ENCODE results near the gene ZCCHC13. TPM values are rescaled to one million over a fixed set of nuclear protein-coding genes. Genes with fewer than 3 reads are reported as not detected.

Gene ZCCHC13
- total RNA-seq, 1 donor from 2014 or later = not detected

GRCh38 chrX:74284391-74284952 lies 19.5 kb upstream of the ZCCHC13 start:
- no peaks in the 10 kb centered on the region for H3K27me3 ChIP-seq
- DNase-seq (ENCODE audit: extremely low spot score in 2 of 2) = no peak
- intact Hi-C loops (cut with DNase I) = no loop called here
- H3K36me3 ChIP-seq = peaks cover 0 to 20% of the 10 kb centered on the region in 2 donors
- no peak for TF ChIP-seq POLR2A (IDR thresholded peaks at IDR 0.05)
- TF ChIP-seq POLR2AphosphoS5 (IDR thresholded peaks at IDR 0.05; ENCODE audit: insufficient read depth in 1 of 2, low read depth in 1 of 2) = no peak
- TF ChIP-seq CTCF (IDR thresholded peaks at IDR 0.05) = no peak
- peaks cover 36% of the 10 kb centered on the region for H3K4me1 ChIP-seq
- H3K9me3 ChIP-seq = no peaks in the 10 kb centered on the region
- H3K27ac ChIP-seq = no peak overlapping the region
- H3K4me3 ChIP-seq = no peak overlapping the region

- Histone ChIP-seq H3K4me3 (no peak overlapping the region), H3K27me3 (no peaks in the 10 kb centered on the region), H3K27ac (no peak overlapping the region), H3K9me3 (no peaks in the 10 kb centered on the region), H3K4me1 (peaks cover 36% of the 10 kb centered on the region), H3K36me3 (no peaks in the 10 kb centered on the region)
- intact Hi-C loops (cut with DNase I) = no loop called here
- no peak for TF ChIP-seq CTCF (IDR thresholded peaks at IDR 0.05)
- TF ChIP-seq POLR2A (IDR thresholded peaks at IDR 0.05) = no peak
- no peak for TF ChIP-seq POLR2AphosphoS5 (IDR thresholded peaks at IDR 0.05; ENCODE audit: insufficient read depth in 1 of 2, low read depth in 1 of 2)
- DNase-seq (ENCODE audit: extremely low spot score in 2 of 2) = no peak
Measured at GRCh38 chrX:74286950-74287740, 16.8 kb upstream of the ZCCHC13 start.

- Histone ChIP-seq H3K9me3 (no peaks in the 10 kb centered on the region), H3K27ac (peak overlapping the region; percentile 90), H3K27me3 (no peaks in the 10 kb centered on the region), H3K36me3 (no peaks in the 10 kb centered on the region), H3K4me1 (peaks cover 10% of the 10 kb centered on the region), H3K4me3 (peak overlapping the region; percentile 47 to 64)
- DNase-seq (ENCODE audit: extremely low spot score in 2 of 2) = no peak
- TF ChIP-seq POLR2AphosphoS5 (IDR thresholded peaks at IDR 0.05; ENCODE audit: insufficient read depth in 1 of 2, low read depth in 1 of 2) (no peak), CTCF (IDR thresholded peaks at IDR 0.05) (no peak), POLR2A (IDR thresholded peaks at IDR 0.05) (no peak)
- intact Hi-C loops (cut with DNase I) = no loop called here
Measured at GRCh38 chrX:74291577-74291963, 12.4 kb upstream of the ZCCHC13 start.

- H3K4me3 ChIP-seq = peak overlapping the region; percentile 47 to 64
- intact Hi-C loops (cut with DNase I) = no loop called here
- no peaks in the 10 kb centered on the region for H3K36me3 ChIP-seq
- DNase-seq (ENCODE audit: extremely low spot score in 2 of 2) = peak in 1 of 2 donors; percentile 94
- no peaks in the 10 kb centered on the region for H3K9me3 ChIP-seq
- H3K27ac ChIP-seq = peak overlapping the region; percentile 90
- TF ChIP-seq CTCF (IDR thresholded peaks at IDR 0.05) = no peak
- TF ChIP-seq POLR2A (IDR thresholded peaks at IDR 0.05) = peak in 1 of 2 donors; percentile 31
- TF ChIP-seq POLR2AphosphoS5 (IDR thresholded peaks at IDR 0.05; ENCODE audit: insufficient read depth in 1 of 2, low read depth in 1 of 2) = peak in 1 of 2 donors; percentile 69
- no peaks in the 10 kb centered on the region for H3K27me3 ChIP-seq
- H3K4me1 ChIP-seq = peaks cover 10% of the 10 kb centered on the region
Measured at GRCh38 chrX:74291964-74292807, 11.8 kb upstream of the ZCCHC13 start.
